ENCODE data around the gene UQCR11.

DNA sequence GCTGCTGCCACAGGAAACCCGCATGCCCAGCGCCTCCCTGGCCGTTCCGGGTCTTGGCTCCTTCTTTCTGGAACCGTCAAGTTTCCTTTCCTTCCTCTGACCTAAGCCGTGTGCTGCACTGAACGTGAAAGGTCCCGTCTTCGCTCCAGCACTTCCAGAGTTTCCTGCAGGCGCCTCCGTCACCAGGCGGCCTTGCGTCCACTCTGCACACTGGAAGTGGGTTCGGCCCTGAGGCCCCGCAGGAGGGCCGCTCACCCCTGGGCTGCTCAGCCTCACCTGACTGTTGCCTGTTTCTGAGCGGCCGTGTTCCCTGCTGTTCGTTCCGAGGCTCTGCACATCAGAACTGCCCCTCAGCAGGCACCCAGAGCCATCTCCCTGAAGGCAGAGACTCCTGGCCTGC lies 24.9 kb downstream of the UQCR11 start:
- TF ChIP-seq EZH2 (IDR thresholded peaks at IDR 0.05) (no peak), POLR2AphosphoS5 (IDR thresholded peaks at IDR 0.05; ENCODE audit: borderline replicate concordance, low read depth, low read length) (no peak), FOXP2 (optimal IDR thresholded peaks at IDR 0.05; ENCODE audit: control extremely low read depth, extremely low read length, insufficient read depth) (no peak)

Measured in SK-N-MC (cell line).